Tibial nerve (tissue), 3 donors: ENCODE measurements around the gene CDH12.

ENCODE experiments used
- POLR2A ChIP-seq, 2 donors: fragments of 450-650 bp; IDR thresholded peaks; one replicate each; pipeline ENCODE4 v1.6.1; 2017; ENCODE audit warnings: antibody characterized with exemption in 2 of 2, mild to moderate bottlenecking in 2 of 2, moderate library complexity in 2 of 2
- TF ChIP-seq, protein P1 (sequence below), 5 experiments: fragments of 200-600 bp in 3 of 5; fragments of 450-650 bp in 2 of 5; sonication (generic) in 3 of 5; IDR thresholded peaks; one replicate each; pipeline ENCODE4 v1.5.1; 2016 to 2019; ENCODE audit warnings: antibody characterized with exemption in 5 of 5, mild to moderate bottlenecking in 3 of 5, moderate library complexity in 2 of 5

DNA sequence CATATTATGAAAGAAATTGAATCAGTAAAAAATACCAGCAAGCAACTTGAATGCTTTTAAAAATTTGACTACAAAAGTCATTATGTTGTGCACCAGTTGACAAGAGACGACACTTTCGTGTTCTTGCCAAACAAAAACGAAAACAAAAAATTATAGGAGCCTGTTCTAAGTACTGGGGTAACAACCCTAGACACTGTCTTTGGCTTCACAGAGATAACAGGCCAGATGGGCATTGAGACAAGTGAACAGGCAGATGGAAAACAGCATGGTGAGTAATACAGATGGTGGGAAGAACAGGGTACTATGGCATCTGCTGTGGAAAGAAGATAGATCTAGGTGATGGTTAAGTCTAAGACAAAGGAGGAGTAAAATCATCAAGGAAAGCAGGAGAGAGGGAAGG is 99.0 kb downstream of the CDH12 start:
- TF ChIP-seq, protein P1, sequence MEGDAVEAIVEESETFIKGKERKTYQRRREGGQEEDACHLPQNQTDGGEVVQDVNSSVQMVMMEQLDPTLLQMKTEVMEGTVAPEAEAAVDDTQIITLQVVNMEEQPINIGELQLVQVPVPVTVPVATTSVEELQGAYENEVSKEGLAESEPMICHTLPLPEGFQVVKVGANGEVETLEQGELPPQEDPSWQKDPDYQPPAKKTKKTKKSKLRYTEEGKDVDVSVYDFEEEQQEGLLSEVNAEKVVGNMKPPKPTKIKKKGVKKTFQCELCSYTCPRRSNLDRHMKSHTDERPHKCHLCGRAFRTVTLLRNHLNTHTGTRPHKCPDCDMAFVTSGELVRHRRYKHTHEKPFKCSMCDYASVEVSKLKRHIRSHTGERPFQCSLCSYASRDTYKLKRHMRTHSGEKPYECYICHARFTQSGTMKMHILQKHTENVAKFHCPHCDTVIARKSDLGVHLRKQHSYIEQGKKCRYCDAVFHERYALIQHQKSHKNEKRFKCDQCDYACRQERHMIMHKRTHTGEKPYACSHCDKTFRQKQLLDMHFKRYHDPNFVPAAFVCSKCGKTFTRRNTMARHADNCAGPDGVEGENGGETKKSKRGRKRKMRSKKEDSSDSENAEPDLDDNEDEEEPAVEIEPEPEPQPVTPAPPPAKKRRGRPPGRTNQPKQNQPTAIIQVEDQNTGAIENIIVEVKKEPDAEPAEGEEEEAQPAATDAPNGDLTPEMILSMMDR (IDR thresholded peaks at IDR 0.05), result no peak
- TF ChIP-seq POLR2A (IDR thresholded peaks at IDR 0.05), result no peak
